ENCODE measurements around the gene KEL. TPM values are rescaled to one million over a fixed set of nuclear protein-coding genes. Genes with fewer than 3 reads are reported as not detected.

Gene KEL
- total and polyA plus RNA-seq, 7 experiments from 2014 or later: 0.11 to 1.5 (median 0.22) TPM; not detected in 2

DNA sequence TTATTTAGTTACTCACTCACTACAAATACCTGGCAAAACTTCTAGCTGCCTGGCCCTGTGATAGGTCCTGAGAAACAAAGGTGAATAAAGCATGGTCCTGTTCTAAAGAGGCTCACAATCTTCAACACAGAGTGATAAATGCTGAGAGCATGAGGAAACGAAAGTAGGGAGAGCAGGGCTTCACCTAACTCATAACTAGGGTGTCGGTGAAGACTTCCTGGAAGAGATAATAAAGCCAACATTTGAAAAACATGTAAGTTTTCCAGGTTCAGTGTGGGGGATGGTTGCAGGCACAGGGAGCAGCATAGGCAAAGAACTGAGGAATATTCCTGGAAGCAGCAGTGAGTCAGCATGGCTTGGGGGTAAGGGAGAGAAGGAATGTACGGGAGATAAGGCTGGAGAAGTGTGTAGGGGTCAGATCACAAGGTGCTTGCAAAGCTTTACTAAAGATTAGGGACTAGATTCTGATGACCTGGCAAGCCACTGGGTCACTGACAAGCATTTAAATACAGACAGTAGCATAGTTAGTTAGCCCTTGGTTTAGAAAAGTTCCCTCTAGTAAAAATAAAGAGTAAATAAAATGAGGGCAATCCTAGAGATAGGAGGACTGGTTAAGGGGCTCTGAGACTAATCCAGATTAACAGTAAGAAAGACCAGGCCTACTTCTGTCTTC lies 5.1 kb downstream of the KEL start:
- H3K27ac Mint-ChIP-seq: no peak overlapping the region
- CTCF ChIA-PET: no interaction called here
- H3K4me1 Mint-ChIP-seq: no peaks in the 10 kb centered on the region
- Histone ChIP-seq H3K9me3 (ENCODE audit: control insufficient read depth in 2 of 3, low read length in 3 of 3) (peaks cover 0 to 18% (median 5%) of the 10 kb centered on the region in 3 experiments), H3K4me1 (ENCODE audit: control insufficient read depth in 2 of 2, insufficient read depth in 2 of 2, low read length in 2 of 2) (no peaks in the 10 kb centered on the region), H3K27me3 (ENCODE audit: control insufficient read depth in 2 of 2, insufficient read depth in 2 of 2, low read length in 2 of 2) (no peaks in the 10 kb centered on the region), H3K4me3 (ENCODE audit: low read length) (no peak overlapping the region), H3K27ac (ENCODE audit: low read depth, low read length) (no peak overlapping the region), H3K36me3 (ENCODE audit: control insufficient read depth in 2 of 3, insufficient read depth in 3 of 3, low read length in 3 of 3) (no peaks in the 10 kb centered on the region)
- DNase-seq: no peak
- POLR2A ChIA-PET: no interaction called here
- peaks cover 14 to 29% (median 25%) of the 10 kb centered on the region in 5 donors for H3K27me3 Mint-ChIP-seq
- peaks cover 3 to 22% (median 13%) of the 10 kb centered on the region in 5 donors for H3K36me3 Mint-ChIP-seq
- H3K9me3 Mint-ChIP-seq: peaks cover 11 to 36% (median 23%) of the 10 kb centered on the region in 11 donors
- intact Hi-C loops (cut with micrococcal nuclease): no loop called here
- ATAC-seq: no peak
- no peak overlapping the region for H3K4me3 Mint-ChIP-seq

DNA sequence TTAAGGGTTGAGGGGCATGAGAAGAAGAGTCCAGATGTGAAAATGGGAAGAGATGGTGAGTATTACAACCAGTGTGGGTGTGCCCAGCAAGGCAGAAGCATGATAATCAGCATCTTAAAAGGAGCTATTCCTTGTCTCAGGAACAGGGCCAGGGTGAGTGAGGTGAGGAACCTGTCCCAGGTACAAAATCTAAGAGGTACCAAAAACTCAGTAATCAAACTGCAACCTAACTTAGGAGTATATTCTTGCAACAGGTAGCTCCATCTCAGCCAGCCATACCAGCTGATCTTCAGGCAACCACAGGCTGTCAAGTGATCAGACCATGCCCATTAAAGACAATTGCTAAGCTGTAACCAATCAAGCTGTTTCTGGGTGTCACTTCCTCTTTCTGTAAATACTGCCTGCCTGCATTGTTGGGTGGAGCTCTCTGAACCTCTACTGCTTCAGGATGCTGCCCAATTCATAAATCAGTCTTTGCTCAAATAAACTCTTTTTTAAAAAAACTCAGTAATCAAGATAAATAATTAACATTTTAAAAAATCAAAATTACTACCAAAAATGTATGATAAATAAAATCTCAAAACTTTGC lies 7.4 kb downstream of the KEL start:
- no peak overlapping the region for H3K4me3 Mint-ChIP-seq
- DNase-seq (no peak), ATAC-seq (no peak)
- H3K27me3 Mint-ChIP-seq: peaks cover 7 to 31% (median 13%) of the 10 kb centered on the region in 5 donors
- H3K9me3 ChIP-seq (ENCODE audit: control insufficient read depth in 2 of 3, low read length in 3 of 3): peaks cover 0 to 18% (median 5%) of the 10 kb centered on the region in 3 experiments
- no peak overlapping the region for H3K27ac ChIP-seq (ENCODE audit: low read depth, low read length)
- ChIA-PET CTCF (no interaction called here), POLR2A (no interaction called here)
- H3K9me3 Mint-ChIP-seq: peaks cover 11 to 36% (median 23%) of the 10 kb centered on the region in 11 donors
- no peaks in the 10 kb centered on the region for H3K27me3 ChIP-seq (ENCODE audit: control insufficient read depth in 2 of 2, insufficient read depth in 2 of 2, low read length in 2 of 2)
- intact Hi-C loops (cut with micrococcal nuclease): no loop called here
- H3K36me3 Mint-ChIP-seq: peaks cover 3 to 22% (median 13%) of the 10 kb centered on the region in 5 donors
- no peak overlapping the region for H3K27ac Mint-ChIP-seq
- H3K4me3 ChIP-seq (ENCODE audit: low read length): no peak overlapping the region
- H3K36me3 ChIP-seq (ENCODE audit: control insufficient read depth in 2 of 3, insufficient read depth in 3 of 3, low read length in 3 of 3): no peaks in the 10 kb centered on the region
- H3K4me1 ChIP-seq (ENCODE audit: control insufficient read depth in 2 of 2, insufficient read depth in 2 of 2, low read length in 2 of 2): no peaks in the 10 kb centered on the region
- no peaks in the 10 kb centered on the region for H3K4me1 Mint-ChIP-seq

DNA sequence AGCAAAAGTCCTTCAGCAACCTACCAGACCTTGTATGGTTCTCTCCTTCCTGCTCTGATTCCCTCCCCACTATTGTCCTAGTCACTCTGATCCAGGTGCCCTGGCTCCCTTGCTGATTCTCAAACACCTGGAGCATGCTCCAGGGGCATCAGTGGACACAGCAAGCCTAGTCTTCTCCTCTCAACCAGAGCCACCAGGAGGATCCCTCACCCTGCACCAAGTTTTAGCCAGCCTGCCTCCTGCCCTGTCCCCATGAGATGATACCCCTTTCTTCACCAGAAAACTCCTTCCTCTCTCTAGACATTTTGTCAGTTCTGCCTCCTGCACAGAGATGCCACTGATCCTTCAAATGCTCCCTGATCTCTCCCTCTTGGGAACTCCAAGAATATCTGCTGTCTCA lies 11.9 kb downstream of the KEL start:
- no peak for ATAC-seq

DNA sequence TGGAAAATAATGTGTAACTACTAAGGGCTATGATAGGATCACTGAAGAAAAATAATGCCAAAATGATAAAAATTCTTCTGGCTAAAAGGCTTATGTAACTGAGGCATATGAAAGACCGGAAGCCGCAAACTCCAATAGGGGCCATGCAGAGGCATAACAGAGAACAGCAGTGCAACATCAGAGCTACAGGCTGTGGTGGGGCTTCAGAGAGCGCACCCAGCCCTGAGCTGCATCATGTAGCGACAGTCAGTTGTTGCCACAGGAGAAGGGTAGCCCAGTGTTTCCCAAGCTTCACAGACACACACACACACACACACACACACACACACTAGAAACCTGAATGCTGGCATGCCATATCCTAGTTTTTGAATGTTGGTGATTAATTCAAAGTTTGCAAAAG lies 13.6 kb downstream of the KEL start:
- no peaks in the 10 kb centered on the region for H3K36me3 ChIP-seq (ENCODE audit: control insufficient read depth in 2 of 3, insufficient read depth in 3 of 3, low read length in 3 of 3)
- no peaks in the 10 kb centered on the region for H3K9me3 ChIP-seq (ENCODE audit: control insufficient read depth in 2 of 3, low read length in 3 of 3)
- H3K4me1 Mint-ChIP-seq: no peaks in the 10 kb centered on the region
- ChIA-PET CTCF (no interaction called here), POLR2A (no interaction called here)
- intact Hi-C loops (cut with micrococcal nuclease): no loop called here
- peaks cover 0 to 6% (median under 1%) of the 10 kb centered on the region in 11 donors for H3K9me3 Mint-ChIP-seq
- no peak overlapping the region for H3K4me3 Mint-ChIP-seq
- no peak for DNase-seq
- H3K27ac ChIP-seq (ENCODE audit: low read depth, low read length): no peak overlapping the region
- peaks cover 10 to 23% (median 13%) of the 10 kb centered on the region in 5 donors for H3K27me3 Mint-ChIP-seq
- no peak for ATAC-seq
- no peaks in the 10 kb centered on the region for H3K27me3 ChIP-seq (ENCODE audit: control insufficient read depth in 2 of 2, insufficient read depth in 2 of 2, low read length in 2 of 2)
- peaks cover 0 to 4% (median 0%) of the 10 kb centered on the region in 5 donors for H3K36me3 Mint-ChIP-seq
- H3K27ac Mint-ChIP-seq: no peak overlapping the region
- no peak overlapping the region for H3K4me3 ChIP-seq (ENCODE audit: low read length)
- no peaks in the 10 kb centered on the region for H3K4me1 ChIP-seq (ENCODE audit: control insufficient read depth in 2 of 2, insufficient read depth in 2 of 2, low read length in 2 of 2)

More for the DNA sequence above, 11.9 kb downstream of the KEL start:
- H3K4me1 ChIP-seq (ENCODE audit: control insufficient read depth in 2 of 2, insufficient read depth in 2 of 2, low read length in 2 of 2): no peaks in the 10 kb centered on the region
- no peak overlapping the region for H3K27ac ChIP-seq (ENCODE audit: low read depth, low read length)
- Mint-ChIP-seq H3K27me3 (peaks cover 8 to 18% (median 12%) of the 10 kb centered on the region in 5 donors), H3K4me1 (no peaks in the 10 kb centered on the region), H3K9me3 (peaks cover 0 to 19% (median 10%) of the 10 kb centered on the region in 11 donors), H3K27ac (no peak overlapping the region), H3K4me3 (no peak overlapping the region), H3K36me3 (peaks cover 0 to 7% (median 0%) of the 10 kb centered on the region in 5 donors)
- no peaks in the 10 kb centered on the region for H3K27me3 ChIP-seq (ENCODE audit: control insufficient read depth in 2 of 2, insufficient read depth in 2 of 2, low read length in 2 of 2)
- ChIA-PET POLR2A (no interaction called here), CTCF (no interaction called here)
- H3K4me3 ChIP-seq (ENCODE audit: low read length): no peak overlapping the region
- DNase-seq: no peak
- no peaks in the 10 kb centered on the region for H3K36me3 ChIP-seq (ENCODE audit: control insufficient read depth in 2 of 3, insufficient read depth in 3 of 3, low read length in 3 of 3)
- intact Hi-C loops (cut with micrococcal nuclease): no loop called here
- peaks cover 0 to 9% (median 0%) of the 10 kb centered on the region in 3 experiments for H3K9me3 ChIP-seq (ENCODE audit: control insufficient read depth in 2 of 3, low read length in 3 of 3)

DNA sequence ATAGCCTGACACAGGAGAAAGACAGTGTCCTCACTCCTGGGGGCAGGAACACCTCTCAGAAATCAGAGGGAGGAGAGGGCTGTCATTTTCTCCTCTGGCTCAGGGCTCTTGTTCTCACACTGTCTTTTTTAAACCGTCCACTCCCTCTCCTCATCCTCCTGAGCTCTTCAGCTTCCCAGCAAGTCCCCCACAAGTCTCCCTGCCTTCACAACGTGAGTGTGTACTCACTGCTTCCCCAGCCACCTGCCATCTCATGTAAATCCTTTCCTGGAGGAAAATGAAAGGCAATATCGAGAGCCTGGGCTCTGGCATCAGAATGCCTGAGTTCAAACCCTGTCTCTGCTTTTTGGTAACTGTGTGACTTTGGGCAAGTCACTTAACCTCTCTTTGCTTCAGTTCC lies 17.2 kb downstream of the KEL start:
- no peaks in the 10 kb centered on the region for H3K36me3 Mint-ChIP-seq
- peaks cover 5 to 24% (median 10%) of the 10 kb centered on the region in 5 donors for H3K27me3 Mint-ChIP-seq

DNA sequence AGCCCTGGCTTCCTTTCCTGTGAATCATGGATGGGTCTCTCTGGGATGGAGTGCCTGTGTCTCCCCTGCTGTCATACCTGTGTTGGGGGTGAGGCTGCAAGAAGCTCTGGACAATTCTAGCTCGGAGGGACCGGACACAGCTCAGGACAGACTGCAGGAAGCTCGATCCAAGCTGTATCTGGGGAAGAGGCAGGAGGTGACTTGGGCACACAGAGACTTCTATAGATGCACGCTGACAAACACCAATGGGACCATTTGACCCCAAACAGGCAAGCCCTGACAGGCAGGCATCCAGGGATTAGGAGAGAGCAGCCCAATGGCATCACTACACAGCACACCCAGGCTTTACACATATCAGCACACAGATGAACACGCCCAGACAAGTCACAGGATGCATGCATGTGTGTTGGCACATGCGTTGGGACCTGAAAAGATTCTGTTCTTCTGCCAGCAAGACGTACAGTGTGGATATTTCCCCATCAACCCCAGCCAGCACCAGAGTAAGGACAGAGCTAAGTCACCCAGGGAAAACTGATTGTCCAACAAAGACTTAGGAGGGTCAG lies 18.4 kb downstream of the KEL start:
- Mint-ChIP-seq H3K4me3 (no peak overlapping the region), H3K27ac (no peak overlapping the region), H3K36me3 (no peaks in the 10 kb centered on the region), H3K27me3 (peaks cover 4 to 24% (median 10%) of the 10 kb centered on the region in 5 donors), H3K9me3 (peaks cover 0 to 2% (median 0%) of the 10 kb centered on the region in 11 donors), H3K4me1 (peaks cover 0 to 5% (median 0%) of the 10 kb centered on the region in 7 donors)
- no peaks in the 10 kb centered on the region for H3K27me3 ChIP-seq (ENCODE audit: control insufficient read depth in 2 of 2, insufficient read depth in 2 of 2, low read length in 2 of 2)
- DNase-seq (no peak), ATAC-seq (no peak)
- no peaks in the 10 kb centered on the region for H3K36me3 ChIP-seq (ENCODE audit: control insufficient read depth in 2 of 3, insufficient read depth in 3 of 3, low read length in 3 of 3)
- CTCF ChIA-PET: no interaction called here
- H3K27ac ChIP-seq (ENCODE audit: low read depth, low read length): no peak overlapping the region
- H3K4me1 ChIP-seq (ENCODE audit: control insufficient read depth in 2 of 2, insufficient read depth in 2 of 2, low read length in 2 of 2): no peaks in the 10 kb centered on the region
- intact Hi-C loops (cut with micrococcal nuclease): no loop called here
- no peaks in the 10 kb centered on the region for H3K9me3 ChIP-seq (ENCODE audit: control insufficient read depth in 2 of 3, low read length in 3 of 3)
- POLR2A ChIA-PET: no interaction called here
- H3K4me3 ChIP-seq (ENCODE audit: low read length): no peak overlapping the region

More for the DNA sequence above, 17.2 kb downstream of the KEL start:
- DNase-seq: no peak
- Histone ChIP-seq H3K4me3 (ENCODE audit: low read length) (no peak overlapping the region), H3K27me3 (ENCODE audit: control insufficient read depth in 2 of 2, insufficient read depth in 2 of 2, low read length in 2 of 2) (no peaks in the 10 kb centered on the region), H3K27ac (ENCODE audit: low read depth, low read length) (no peak overlapping the region), H3K9me3 (ENCODE audit: control insufficient read depth in 2 of 3, low read length in 3 of 3) (no peaks in the 10 kb centered on the region), H3K36me3 (ENCODE audit: control insufficient read depth in 2 of 3, insufficient read depth in 3 of 3, low read length in 3 of 3) (no peaks in the 10 kb centered on the region), H3K4me1 (ENCODE audit: control insufficient read depth in 2 of 2, insufficient read depth in 2 of 2, low read length in 2 of 2) (no peaks in the 10 kb centered on the region)
- POLR2A ChIA-PET: no interaction called here
- no peak for ATAC-seq
- no peak overlapping the region for H3K4me3 Mint-ChIP-seq
- no peak overlapping the region for H3K27ac Mint-ChIP-seq
- H3K9me3 Mint-ChIP-seq: peaks cover 0 to 2% (median 0%) of the 10 kb centered on the region in 11 donors
- intact Hi-C loops (cut with micrococcal nuclease): no loop called here
- CTCF ChIA-PET: no interaction called here
- H3K4me1 Mint-ChIP-seq: peaks cover 0 to 5% (median 0%) of the 10 kb centered on the region in 7 donors
